Urinary bladder (tissue), 4 donors: ENCODE data around the gene PLEKHA6. TPM values are rescaled to one million over a fixed set of nuclear protein-coding genes. Genes with fewer than 3 reads are reported as not detected.
"Not testable (repeated sequence)": the region's sequence is repeated elsewhere in the genome, so short reads cannot be mapped to it uniquely, and the experiment has no call there.

Source experiments
- DNase-seq: peaks from one replicate; pipeline ENCODE4 v3.0.0-alpha.2; 2015; ENCODE audit errors: extremely low spot score
- H3K27ac ChIP-seq: one replicate; pipeline ENCODE4 v1.5.1; 2013; ENCODE audit warnings: low read depth, mild to moderate bottlenecking, moderate library complexity
- H3K36me3 ChIP-seq: one replicate; pipeline ENCODE4 v1.6.1; 2013; ENCODE audit warnings: mild to moderate bottlenecking, moderate library complexity; ENCODE audit not compliant: insufficient read depth
- H3K4me1 ChIP-seq: one replicate; pipeline ENCODE4 v1.6.1; 2013; ENCODE audit warnings: mild to moderate bottlenecking, moderate library complexity; ENCODE audit not compliant: insufficient read depth
- H3K4me3 ChIP-seq: one replicate; pipeline ENCODE4 v1.5.1; 2013; ENCODE audit warnings: low read depth, low read length
- WGBS: extraction: QIAGEN DNeasy Blood & Tissue Kit; methylation state at CpG from one replicate; pipeline ENCODE4 v1.1.7; 2013; 5-methylcytosine and 5-hydroxymethylcytosine counted together
- polyA plus RNA-seq: library from polyadenylated mRNA; stranded (reverse); fragments of 200-250 nt; gene quantifications from one replicate; pipeline ENCODE4 v1.2.3, GENCODE V29; 2013
- total RNA-seq: library from RNA; depleted of rRNA; stranded (reverse); fragments of >200 nt; gene quantifications from one replicate; pipeline ENCODE4 v1.2.3, GENCODE V29; 2014
- donor health status: healthy with polysubstance abuse.
- donor health status: healthy.

The PLEKHA6 gene
- total and polyA plus RNA-seq, 2 donors, result 9.5 to 15.1 TPM

GRCh38 chr1:204314893-204315658 is 44.7 kb downstream of the PLEKHA6 start:
- no peaks in the 10 kb centered on the region for H3K36me3 ChIP-seq
- H3K4me3 ChIP-seq, result no peak overlapping the region
- H3K4me1 ChIP-seq, result no peaks in the 10 kb centered on the region
- no peak overlapping the region for H3K27ac ChIP-seq
- WGBS, result 87% methylated on average over 12 of the region's 12 CpGs
- no peak for DNase-seq

DNA sequence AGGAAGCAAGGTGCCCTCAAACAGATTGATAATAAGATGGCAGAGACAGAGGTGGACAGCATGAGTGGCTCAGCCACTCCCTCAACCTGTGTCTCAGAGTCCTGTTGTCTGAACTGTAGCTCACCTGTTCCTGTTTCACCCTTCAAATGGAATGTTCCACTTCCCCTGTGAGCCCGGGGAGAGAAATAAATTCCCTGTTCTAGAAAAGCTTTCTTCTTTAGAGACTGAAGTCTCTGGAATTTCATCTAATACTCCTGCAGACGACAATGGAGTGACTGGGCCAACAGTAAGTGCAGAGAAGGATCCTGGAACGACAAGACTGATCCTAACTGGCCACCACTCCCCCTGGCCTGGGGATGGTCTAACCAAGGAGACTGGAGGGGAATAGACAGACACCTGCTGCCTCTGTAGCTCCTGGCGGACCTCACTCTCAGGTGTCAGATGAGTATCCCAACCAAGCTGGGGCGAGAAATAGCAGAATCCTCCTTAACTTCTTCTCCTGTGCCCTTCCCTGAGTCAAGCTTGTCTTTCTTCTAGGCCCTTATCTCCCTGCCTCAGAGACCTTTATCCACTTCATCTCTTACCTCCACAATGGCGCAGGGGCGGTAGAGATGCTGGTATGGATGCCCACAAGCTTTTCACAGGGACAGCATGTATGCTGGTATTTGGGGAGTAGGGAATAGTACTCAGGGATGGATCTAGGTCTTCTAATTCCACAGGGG is 45.4 kb downstream of the PLEKHA6 start:
- Histone ChIP-seq H3K36me3 (no peaks in the 10 kb centered on the region), H3K27ac (no peak overlapping the region), H3K4me1 (no peaks in the 10 kb centered on the region), H3K4me3 (no peak overlapping the region)
- no peak for DNase-seq
- WGBS, result 85% methylated on average over 7 of the region's 7 CpGs

GRCh38 chr1:204313675-204314074 is 46.1 kb downstream of the PLEKHA6 start:
- Histone ChIP-seq H3K4me3 (no peak overlapping the region), H3K36me3 (no peaks in the 10 kb centered on the region), H3K4me1 (no peaks in the 10 kb centered on the region), H3K27ac (no peak overlapping the region)
- DNase-seq, result no peak
- 70% methylated on average over 4 of the region's 4 CpGs for WGBS

DNA sequence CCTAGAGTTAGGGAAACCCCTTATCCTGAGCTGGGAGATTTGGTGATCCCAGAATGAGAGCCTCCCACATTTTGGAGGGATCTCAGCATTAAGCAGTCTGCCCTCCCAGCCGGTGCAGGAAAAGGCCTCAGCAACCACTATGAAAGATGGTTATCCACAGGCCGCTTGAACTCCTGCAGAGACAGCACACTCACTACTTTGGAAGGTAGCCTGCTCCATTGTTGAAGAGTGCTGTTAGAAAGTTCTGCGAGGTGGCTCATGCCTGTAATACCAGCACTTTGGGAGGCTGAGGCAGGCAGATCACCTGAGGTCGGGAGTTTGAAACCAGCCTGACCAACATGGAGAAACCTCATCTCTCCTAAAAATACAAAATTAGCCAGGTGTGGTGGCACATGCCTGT is 48.8 kb downstream of the PLEKHA6 start:
- not testable (repeated sequence) for H3K36me3 ChIP-seq, H3K27ac ChIP-seq, H3K4me1 ChIP-seq, H3K4me3 ChIP-seq, DNase-seq
- WGBS, result 91% methylated on average over 4 of the region's 4 CpGs

- no peak overlapping the region for H3K4me3 ChIP-seq
- no peak overlapping the region for H3K27ac ChIP-seq
- H3K36me3 ChIP-seq, result no peaks in the 10 kb centered on the region
- H3K4me1 ChIP-seq, result no peaks in the 10 kb centered on the region
- 54% methylated on average over 4 of the region's 4 CpGs for WGBS
- no peak for DNase-seq
These were observed 51.6 kb downstream of the PLEKHA6 start for GRCh38 chr1:204308023-204308628.

- no peak for DNase-seq
- Histone ChIP-seq H3K36me3 (no peaks in the 10 kb centered on the region), H3K4me3 (no peak overlapping the region), H3K4me1 (no peaks in the 10 kb centered on the region), H3K27ac (no peak overlapping the region)
- 15% methylated on average over 12 of the region's 12 CpGs for WGBS
These were observed 52.3 kb downstream of the PLEKHA6 start for GRCh38 chr1:204307334-204307883.

DNA sequence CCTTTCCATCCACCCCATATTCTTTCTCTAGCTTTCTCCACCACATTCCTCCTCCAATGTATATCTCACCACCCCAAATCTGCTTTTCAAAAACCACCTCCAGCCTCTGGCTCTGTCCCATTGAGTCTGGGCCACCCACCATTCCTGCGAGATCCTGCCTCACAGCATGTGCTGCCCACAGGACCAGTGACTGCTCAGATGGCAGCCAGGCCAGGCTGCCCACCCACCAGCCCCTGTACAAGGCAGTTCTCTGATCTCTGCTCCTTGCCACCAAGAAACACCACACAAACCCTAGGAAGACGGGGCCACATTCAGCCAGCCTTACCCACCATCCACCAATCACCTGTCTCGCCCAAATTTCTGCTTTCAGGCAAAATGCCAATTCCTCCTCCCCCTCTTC is 53.7 kb downstream of the PLEKHA6 start:
- 86% methylated on average over 3 of the region's 3 CpGs for WGBS
- H3K27ac ChIP-seq, result no peak overlapping the region
- no peaks in the 10 kb centered on the region for H3K4me1 ChIP-seq
- DNase-seq, result no peak
- H3K4me3 ChIP-seq, result no peak overlapping the region
- no peaks in the 10 kb centered on the region for H3K36me3 ChIP-seq

DNA sequence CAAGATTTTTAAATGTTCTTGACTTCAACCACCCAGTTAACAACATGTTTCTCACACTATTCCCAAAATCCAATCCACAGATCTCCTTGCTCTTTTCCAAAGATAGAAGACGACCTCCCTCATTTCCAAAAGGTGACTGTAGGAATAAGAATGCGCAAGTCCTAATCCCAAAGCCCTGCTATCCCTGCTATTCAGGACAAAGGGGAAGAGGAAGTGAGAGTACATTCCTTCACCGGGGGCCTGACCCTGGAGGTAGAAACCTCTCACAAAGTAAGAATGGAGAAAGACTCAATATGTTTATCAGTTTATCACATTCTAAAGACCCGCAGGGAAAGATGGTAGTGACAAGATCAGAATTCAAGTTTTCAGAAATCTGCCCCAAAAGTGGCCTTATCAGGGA is 55.7 kb downstream of the PLEKHA6 start:
- no peak overlapping the region for H3K27ac ChIP-seq
- H3K4me3 ChIP-seq, result no peak overlapping the region
- no peaks in the 10 kb centered on the region for H3K4me1 ChIP-seq
- WGBS, result 73% methylated on average over 4 of the region's 4 CpGs
- no peaks in the 10 kb centered on the region for H3K36me3 ChIP-seq
- DNase-seq, result no peak

- H3K36me3 ChIP-seq, result no peaks in the 10 kb centered on the region
These were observed 57.0 kb downstream of the PLEKHA6 start for GRCh38 chr1:204302769-204303168.

GRCh38 chr1:204301171-204301957 is 58.4 kb downstream of the PLEKHA6 start:
- H3K27ac ChIP-seq, result no peak overlapping the region
- no peak overlapping the region for H3K4me3 ChIP-seq
- H3K4me1 ChIP-seq, result no peaks in the 10 kb centered on the region
- DNase-seq, result no peak
- no peaks in the 10 kb centered on the region for H3K36me3 ChIP-seq
- WGBS, result 66% methylated on average over 7 of the region's 7 CpGs

More at GRCh38 chr1:204302769-204303168, 57.0 kb downstream of the PLEKHA6 start:
- Histone ChIP-seq H3K27ac (no peak overlapping the region), H3K4me1 (no peaks in the 10 kb centered on the region), H3K4me3 (no peak overlapping the region)
- 96% methylated on average over 3 of the region's 3 CpGs for WGBS
- no peak for DNase-seq

DNA sequence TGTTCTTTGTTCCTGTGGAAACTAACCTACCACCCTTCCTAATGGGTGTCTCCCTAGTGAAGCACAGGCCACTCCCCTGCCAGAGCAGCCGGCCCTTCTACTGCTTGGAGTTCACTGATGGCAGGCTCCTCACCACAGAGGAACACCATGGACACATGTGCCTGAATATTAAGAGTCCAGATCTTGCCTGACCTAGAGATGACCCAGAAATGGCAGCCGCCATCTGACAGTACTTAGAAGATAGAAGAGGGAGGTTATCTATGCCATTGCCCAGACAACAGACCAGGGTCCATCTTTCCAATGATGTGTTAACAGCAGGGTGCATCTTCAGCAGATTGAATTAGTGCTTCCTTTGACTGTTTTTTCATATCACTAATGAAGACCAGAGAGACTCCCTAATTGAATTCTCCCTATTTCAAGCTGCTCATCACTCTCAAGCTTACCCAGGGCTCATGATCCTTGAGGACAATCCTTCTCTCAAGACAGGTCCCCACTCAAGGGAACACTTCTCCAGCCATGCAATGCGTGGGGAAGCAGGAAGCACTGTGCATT is 59.8 kb downstream of the PLEKHA6 start:
- no peaks in the 10 kb centered on the region for H3K36me3 ChIP-seq
- no peaks in the 10 kb centered on the region for H3K4me1 ChIP-seq
- whole genome bisulfite sequencing, result 87% methylated on average over 3 of the region's 3 CpGs
- no peak overlapping the region for H3K4me3 ChIP-seq
- no peak for DNase-seq
- no peak overlapping the region for H3K27ac ChIP-seq

DNA sequence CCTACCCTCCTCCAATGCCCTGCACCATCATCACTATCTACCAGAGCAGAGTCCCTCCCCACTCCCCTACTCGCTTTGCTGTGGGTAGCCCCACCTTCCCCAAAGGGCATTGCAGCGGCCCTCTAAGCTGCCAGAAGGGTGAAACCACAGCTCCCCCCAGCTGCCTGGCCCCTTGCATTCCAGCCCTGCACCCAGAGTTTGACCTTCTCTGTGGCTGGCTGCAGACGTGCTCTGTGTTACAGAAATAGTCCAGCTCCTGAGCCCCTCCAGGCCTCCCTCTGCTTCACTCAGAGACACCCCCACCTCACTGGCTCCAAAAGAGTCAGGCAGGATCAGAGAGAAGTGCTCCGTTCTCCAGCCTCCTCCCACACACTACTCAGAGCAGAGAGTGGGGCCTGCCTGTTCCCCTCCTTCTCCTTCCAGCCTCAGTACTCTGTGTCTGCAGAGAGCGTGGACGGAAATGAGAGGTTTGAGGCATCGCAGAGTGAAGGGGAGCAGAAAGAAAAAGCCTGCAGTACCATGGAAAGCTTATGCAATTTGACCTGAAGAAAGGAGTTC is 63.2 kb downstream of the PLEKHA6 start:
- H3K4me3 ChIP-seq, result no peak overlapping the region
- no peak for DNase-seq
- no peaks in the 10 kb centered on the region for H3K4me1 ChIP-seq
- no peaks in the 10 kb centered on the region for H3K36me3 ChIP-seq
- no peak overlapping the region for H3K27ac ChIP-seq
- WGBS, result 26% methylated on average over 7 of the region's 7 CpGs

GRCh38 chr1:204295671-204296070 is 64.1 kb downstream of the PLEKHA6 start:
- Histone ChIP-seq H3K4me1 (no peaks in the 10 kb centered on the region), H3K4me3 (no peak overlapping the region), H3K36me3 (no peaks in the 10 kb centered on the region), H3K27ac (no peak overlapping the region)
- WGBS, result 48% methylated on average over 10 of the region's 10 CpGs
- no peak for DNase-seq
